Liver (tissue), 9 donors: ENCODE measurements around the gene CASP14. TPM values are rescaled to one million over a fixed set of nuclear protein-coding genes. Genes with fewer than 3 reads are reported as not detected.

Experiments used
- DNase-seq: peaks from one replicate; pipeline ENCODE4 v3.0.0-alpha.2; 2017; ENCODE audit warnings: low spot score
- H3K27ac ChIP-seq, 2 donors: one replicate each; pipeline ENCODE4 v1.7.0; 2013; ENCODE audit warnings: inconsistent platforms in 2 of 2, low read length in 2 of 2, control low read depth in 1 of 2, low read depth in 1 of 2, mild to moderate bottlenecking in 1 of 2
- H3K27me3 ChIP-seq, 4 donors: one replicate each; pipeline versions ENCODE4 v1.6.1 to v1.7.0; 2013; ENCODE audit warnings: low read length in 3 of 4, inconsistent platforms in 1 of 4, mild to moderate bottlenecking in 1 of 4, moderate library complexity in 1 of 4; ENCODE audit not compliant: control insufficient read depth in 4 of 4, insufficient read depth in 4 of 4
- H3K36me3 ChIP-seq, 4 donors: one replicate each; pipeline versions ENCODE4 v1.6.1 to v1.7.0; 2013; ENCODE audit warnings: low read length in 3 of 4, mild to moderate bottlenecking in 3 of 4, low read depth in 1 of 4, moderate library complexity in 1 of 4; ENCODE audit not compliant: control insufficient read depth in 4 of 4, insufficient read depth in 3 of 4
- H3K4me1 ChIP-seq, 4 donors: one replicate each; pipeline versions ENCODE4 v1.6.1 to v1.7.0; 2013; ENCODE audit warnings: low read length in 3 of 4, mild to moderate bottlenecking in 3 of 4, moderate library complexity in 1 of 4; ENCODE audit not compliant: control insufficient read depth in 4 of 4, insufficient read depth in 4 of 4
- H3K4me3 ChIP-seq, 3 donors: one replicate each; pipeline versions ENCODE4 v1.6.1 to v1.7.0; 2013; ENCODE audit warnings: low read length in 3 of 3, control low read depth in 1 of 3, low read depth in 1 of 3, mild to moderate bottlenecking in 1 of 3
- H3K9ac ChIP-seq, 2 donors: one replicate each; pipeline ENCODE4 v1.7.0; 2013; ENCODE audit warnings: low read length in 2 of 2, mild to moderate bottlenecking in 2 of 2, moderate library complexity in 2 of 2, control low read depth in 1 of 2, low read depth in 1 of 2
- H3K9me3 ChIP-seq, 4 donors: one replicate each; pipeline versions ENCODE4 v1.6.1 to v1.7.0; 2013; ENCODE audit warnings: low read length in 3 of 4; ENCODE audit not compliant: control insufficient read depth in 4 of 4
- EGR1 ChIP-seq, 2 donors: IDR thresholded peaks; 2 replicates each; pipeline ENCODE4 v1.6.1; 2016 to 2018; ENCODE audit warnings: antibody characterized with exemption in 2 of 2, low read depth in 2 of 2
- FOXA1 ChIP-seq: IDR thresholded peaks from 2 replicates; pipeline ENCODE4 v1.6.1; 2016; ENCODE audit warnings: antibody characterized with exemption
- FOXA2 ChIP-seq: IDR thresholded peaks from 2 replicates; pipeline ENCODE4 v1.6.1; 2016; ENCODE audit warnings: antibody characterized with exemption
- GABPA ChIP-seq, 2 donors: IDR thresholded peaks in 1 of 2; conservative IDR thresholded peaks in 1 of 2; 2 replicates each; pipeline ENCODE4 v1.6.1; 2016; ENCODE audit warnings: antibody characterized with exemption in 2 of 2, mild to moderate bottlenecking in 1 of 2, moderate library complexity in 1 of 2
- HNF4A ChIP-seq, 2 donors: conservative IDR thresholded peaks; 2 replicates each; pipeline ENCODE4 v1.6.1; 2016; ENCODE audit warnings: antibody characterized with exemption in 2 of 2, mild to moderate bottlenecking in 2 of 2
- HNF4G ChIP-seq: IDR thresholded peaks from 2 replicates; pipeline ENCODE4 v1.6.1; 2016; ENCODE audit warnings: antibody characterized with exemption
- JUND ChIP-seq, 2 donors: IDR thresholded peaks; 2 replicates each; pipeline ENCODE4 v1.6.1; 2016; ENCODE audit warnings: antibody characterized with exemption in 2 of 2
- NR2F2 ChIP-seq: IDR thresholded peaks from 2 replicates; pipeline ENCODE4 v1.6.1; 2016; ENCODE audit warnings: antibody characterized with exemption
- RAD21 ChIP-seq, 2 donors: IDR thresholded peaks; 2 replicates each; pipeline ENCODE4 v1.6.1; 2016; ENCODE audit warnings: antibody characterized with exemption in 2 of 2, mild to moderate bottlenecking in 2 of 2
- SP1 ChIP-seq: IDR thresholded peaks from 2 replicates; pipeline ENCODE4 v1.6.1; 2018; ENCODE audit warnings: antibody characterized with exemption, mild to moderate bottlenecking
- TAF1 ChIP-seq: conservative IDR thresholded peaks from 2 replicates; pipeline ENCODE4 v1.6.1; 2016; ENCODE audit warnings: antibody characterized with exemption, mild to moderate bottlenecking
- YY1 ChIP-seq: IDR thresholded peaks from 2 replicates; pipeline ENCODE4 v1.6.1; 2016; ENCODE audit warnings: antibody characterized with exemption, mild to moderate bottlenecking
- WGBS: extraction: QIAGEN DNeasy Blood & Tissue Kit; methylation state at CpG from one replicate; pipeline ENCODE4 v1.1.7; 2013; 5-methylcytosine and 5-hydroxymethylcytosine counted together
- polyA plus RNA-seq, 2 donors: library from polyadenylated mRNA; stranded (reverse) in 1 of 2; unstranded in 1 of 2; fragments of 200-250 nt in 1 of 2; fragments of >200 nt in 1 of 2; fragmentation: Nextera tagmentation in 1 of 2; extraction: Ambion mirVana in 1 of 2; gene quantifications; one replicate each; pipeline versions ENCODE4 v1.2.1 to v1.2.3, GENCODE V29; 2013 to 2015
- total RNA-seq, 2 donors: library from RNA; depleted of rRNA; stranded (reverse); fragments of >200 nt; gene quantifications; one replicate each; pipeline ENCODE4 v1.2.3, GENCODE V29; 2014
- TF ChIP-seq, protein P1 (sequence below): IDR thresholded peaks from 2 replicates; pipeline ENCODE4 v1.6.1; 2016; ENCODE audit warnings: antibody characterized with exemption
- TF ChIP-seq, protein P2 (sequence below): IDR thresholded peaks from 2 replicates; pipeline ENCODE4 v1.6.1; 2016; ENCODE audit warnings: antibody characterized with exemption
- TF ChIP-seq, protein P3 (sequence below): IDR thresholded peaks from 2 replicates; pipeline ENCODE4 v1.6.1; 2016; ENCODE audit warnings: antibody characterized with exemption, mild to moderate bottlenecking
- TF ChIP-seq, protein P4 (sequence below): IDR thresholded peaks from 2 replicates; pipeline ENCODE4 v1.6.1; 2016; ENCODE audit warnings: antibody characterized with exemption
- TF ChIP-seq, protein P5 (sequence below): fragments of 150-350 bp; IDR thresholded peaks from 2 replicates; pipeline ENCODE4 v1.5.1; 2017; ENCODE audit warnings: improper control_type of control experiment, low read depth, low read length; ENCODE audit not compliant: missing input control
- donor health status: healthy.
- donor health status: healthy.
- donor health status: healthy.
- donor health status: healthy.
- donor health status: healthy.

Gene CASP14
- total and polyA plus RNA-seq, 4 donors: not detected

DNA sequence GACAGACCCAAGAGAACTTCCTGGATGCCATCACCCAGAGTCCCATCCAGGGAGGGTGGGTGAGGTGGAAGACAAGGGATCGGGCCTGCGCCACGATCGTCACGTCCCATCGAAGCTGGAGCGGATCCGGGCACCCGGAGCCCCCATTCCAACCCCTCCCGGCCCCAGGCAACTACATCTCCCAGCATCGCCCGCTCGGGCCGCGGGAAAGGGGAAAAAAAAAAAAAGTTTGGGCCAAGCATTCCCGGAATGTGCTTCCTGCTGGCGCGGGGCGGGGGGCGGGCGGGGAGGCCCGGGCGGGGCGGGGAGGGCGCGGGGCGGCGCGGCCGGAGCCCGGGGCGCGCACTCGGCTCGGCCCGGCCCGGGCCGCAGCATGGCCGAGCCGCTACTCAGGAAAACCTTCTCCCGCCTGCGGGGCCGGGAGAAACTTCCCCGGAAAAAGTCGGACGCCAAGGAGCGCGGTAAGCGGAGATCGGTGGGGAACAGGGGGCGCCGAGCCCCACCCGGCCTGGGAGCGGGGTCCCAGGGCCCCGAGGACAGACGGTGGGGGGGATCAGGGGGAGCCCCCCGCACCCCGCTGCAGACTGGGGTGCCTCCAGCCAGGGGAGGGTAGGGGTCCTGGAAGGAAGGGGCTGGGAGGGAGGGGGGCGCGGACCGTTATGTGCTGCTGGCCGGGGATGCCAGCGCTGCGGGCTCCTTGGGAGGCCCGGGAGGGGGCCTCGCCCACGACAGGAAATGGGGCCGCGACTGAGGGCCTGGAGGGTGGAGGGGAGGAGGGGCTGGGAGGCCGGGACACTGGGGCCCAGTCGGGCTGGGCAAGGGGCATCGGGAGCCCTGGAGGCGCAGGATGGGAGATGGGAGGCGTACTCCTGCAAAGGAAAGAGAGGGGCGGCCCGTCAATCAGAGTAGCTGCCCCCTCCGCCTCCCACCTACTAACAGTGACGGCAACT, 58.1 kb downstream of the CASP14 start, which contains the start of gene SYDE1:
Gene SYDE1 (plus strand): TSS at position 341 of the 950 bp plus-strand sequence. CDS start 33 bp downstream, at position 374.
- DNase-seq: no peak
- peaks cover 2 to 6% (median 3%) of the 10 kb centered on the region in 4 donors for H3K9me3 ChIP-seq
- H3K4me1 ChIP-seq: peaks cover 0 to 9% (median 0%) of the 10 kb centered on the region in 4 donors
- no peak within 1 kb of the TSS for H3K9ac ChIP-seq
- H3K27ac ChIP-seq: peak within 1 kb of the TSS; percentile 57 to 65
- no peaks in the 10 kb centered on the region for H3K27me3 ChIP-seq
- WGBS: 6% methylated on average over 78 of the region's 78 CpGs
- peak within 1 kb of the TSS in 2 of 3 donors; percentile 27 to 62 for H3K4me3 ChIP-seq
- H3K36me3 ChIP-seq: peaks cover 0 to 2% (median under 1%) of the 10 kb centered on the region in 4 donors
- TF ChIP-seq EGR1 (IDR thresholded peaks at IDR 0.05; ENCODE audit: low read depth in 2 of 2) (no peak), HNF4A (conservative IDR thresholded peaks at IDR 0.05) (no peak), NR2F2 (no peak), SP1 (no peak), JUND (IDR thresholded peaks at IDR 0.05) (no peak), FOXA1 (no peak), FOXA2 (no peak), TAF1 (no peak), YY1 (no peak), RAD21 (IDR thresholded peaks at IDR 0.05) (no peak), GABPA (IDR thresholded peaks at IDR 0.05 in 1 of 2, conservative IDR thresholded peaks at IDR 0.05 in 1 of 2) (no peak), HNF4G (no peak)
- TF ChIP-seq, protein P1, sequence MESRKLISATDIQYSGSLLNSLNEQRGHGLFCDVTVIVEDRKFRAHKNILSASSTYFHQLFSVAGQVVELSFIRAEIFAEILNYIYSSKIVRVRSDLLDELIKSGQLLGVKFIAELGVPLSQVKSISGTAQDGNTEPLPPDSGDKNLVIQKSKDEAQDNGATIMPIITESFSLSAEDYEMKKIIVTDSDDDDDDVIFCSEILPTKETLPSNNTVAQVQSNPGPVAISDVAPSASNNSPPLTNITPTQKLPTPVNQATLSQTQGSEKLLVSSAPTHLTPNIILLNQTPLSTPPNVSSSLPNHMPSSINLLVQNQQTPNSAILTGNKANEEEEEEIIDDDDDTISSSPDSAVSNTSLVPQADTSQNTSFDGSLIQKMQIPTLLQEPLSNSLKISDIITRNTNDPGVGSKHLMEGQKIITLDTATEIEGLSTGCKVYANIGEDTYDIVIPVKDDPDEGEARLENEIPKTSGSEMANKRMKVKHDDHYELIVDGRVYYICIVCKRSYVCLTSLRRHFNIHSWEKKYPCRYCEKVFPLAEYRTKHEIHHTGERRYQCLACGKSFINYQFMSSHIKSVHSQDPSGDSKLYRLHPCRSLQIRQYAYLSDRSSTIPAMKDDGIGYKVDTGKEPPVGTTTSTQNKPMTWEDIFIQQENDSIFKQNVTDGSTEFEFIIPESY: no peak
- TF ChIP-seq, protein P2, sequence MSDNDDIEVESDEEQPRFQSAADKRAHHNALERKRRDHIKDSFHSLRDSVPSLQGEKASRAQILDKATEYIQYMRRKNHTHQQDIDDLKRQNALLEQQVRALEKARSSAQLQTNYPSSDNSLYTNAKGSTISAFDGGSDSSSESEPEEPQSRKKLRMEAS: no peak
- TF ChIP-seq, protein P3, sequence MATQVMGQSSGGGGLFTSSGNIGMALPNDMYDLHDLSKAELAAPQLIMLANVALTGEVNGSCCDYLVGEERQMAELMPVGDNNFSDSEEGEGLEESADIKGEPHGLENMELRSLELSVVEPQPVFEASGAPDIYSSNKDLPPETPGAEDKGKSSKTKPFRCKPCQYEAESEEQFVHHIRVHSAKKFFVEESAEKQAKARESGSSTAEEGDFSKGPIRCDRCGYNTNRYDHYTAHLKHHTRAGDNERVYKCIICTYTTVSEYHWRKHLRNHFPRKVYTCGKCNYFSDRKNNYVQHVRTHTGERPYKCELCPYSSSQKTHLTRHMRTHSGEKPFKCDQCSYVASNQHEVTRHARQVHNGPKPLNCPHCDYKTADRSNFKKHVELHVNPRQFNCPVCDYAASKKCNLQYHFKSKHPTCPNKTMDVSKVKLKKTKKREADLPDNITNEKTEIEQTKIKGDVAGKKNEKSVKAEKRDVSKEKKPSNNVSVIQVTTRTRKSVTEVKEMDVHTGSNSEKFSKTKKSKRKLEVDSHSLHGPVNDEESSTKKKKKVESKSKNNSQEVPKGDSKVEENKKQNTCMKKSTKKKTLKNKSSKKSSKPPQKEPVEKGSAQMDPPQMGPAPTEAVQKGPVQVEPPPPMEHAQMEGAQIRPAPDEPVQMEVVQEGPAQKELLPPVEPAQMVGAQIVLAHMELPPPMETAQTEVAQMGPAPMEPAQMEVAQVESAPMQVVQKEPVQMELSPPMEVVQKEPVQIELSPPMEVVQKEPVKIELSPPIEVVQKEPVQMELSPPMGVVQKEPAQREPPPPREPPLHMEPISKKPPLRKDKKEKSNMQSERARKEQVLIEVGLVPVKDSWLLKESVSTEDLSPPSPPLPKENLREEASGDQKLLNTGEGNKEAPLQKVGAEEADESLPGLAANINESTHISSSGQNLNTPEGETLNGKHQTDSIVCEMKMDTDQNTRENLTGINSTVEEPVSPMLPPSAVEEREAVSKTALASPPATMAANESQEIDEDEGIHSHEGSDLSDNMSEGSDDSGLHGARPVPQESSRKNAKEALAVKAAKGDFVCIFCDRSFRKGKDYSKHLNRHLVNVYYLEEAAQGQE: no peak
- TF ChIP-seq, protein P4, sequence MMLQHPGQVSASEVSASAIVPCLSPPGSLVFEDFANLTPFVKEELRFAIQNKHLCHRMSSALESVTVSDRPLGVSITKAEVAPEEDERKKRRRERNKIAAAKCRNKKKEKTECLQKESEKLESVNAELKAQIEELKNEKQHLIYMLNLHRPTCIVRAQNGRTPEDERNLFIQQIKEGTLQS: no peak
- TF ChIP-seq, protein P5, sequence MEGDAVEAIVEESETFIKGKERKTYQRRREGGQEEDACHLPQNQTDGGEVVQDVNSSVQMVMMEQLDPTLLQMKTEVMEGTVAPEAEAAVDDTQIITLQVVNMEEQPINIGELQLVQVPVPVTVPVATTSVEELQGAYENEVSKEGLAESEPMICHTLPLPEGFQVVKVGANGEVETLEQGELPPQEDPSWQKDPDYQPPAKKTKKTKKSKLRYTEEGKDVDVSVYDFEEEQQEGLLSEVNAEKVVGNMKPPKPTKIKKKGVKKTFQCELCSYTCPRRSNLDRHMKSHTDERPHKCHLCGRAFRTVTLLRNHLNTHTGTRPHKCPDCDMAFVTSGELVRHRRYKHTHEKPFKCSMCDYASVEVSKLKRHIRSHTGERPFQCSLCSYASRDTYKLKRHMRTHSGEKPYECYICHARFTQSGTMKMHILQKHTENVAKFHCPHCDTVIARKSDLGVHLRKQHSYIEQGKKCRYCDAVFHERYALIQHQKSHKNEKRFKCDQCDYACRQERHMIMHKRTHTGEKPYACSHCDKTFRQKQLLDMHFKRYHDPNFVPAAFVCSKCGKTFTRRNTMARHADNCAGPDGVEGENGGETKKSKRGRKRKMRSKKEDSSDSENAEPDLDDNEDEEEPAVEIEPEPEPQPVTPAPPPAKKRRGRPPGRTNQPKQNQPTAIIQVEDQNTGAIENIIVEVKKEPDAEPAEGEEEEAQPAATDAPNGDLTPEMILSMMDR: no peak

Other genes starting within 250 kb of the CASP14 start
- not detected for gene OR7A5, start 214.3 kb upstream of the CASP14 start, total RNA-seq
- not detected for gene OR7A5, start 214.3 kb upstream of the CASP14 start, polyA plus RNA-seq
- under 1 TPM in 1 of 2 donors, not detected in 1; 0.14 TPM for gene OR7C1, start 214.3 kb upstream of the CASP14 start, total RNA-seq
- gene OR7C1, start 214.3 kb upstream of the CASP14 start, polyA plus RNA-seq: under 1 TPM in 1 of 2 donors, not detected in 1; 0.06 TPM
- gene OR7A10, start 200.6 kb upstream of the CASP14 start, total RNA-seq: not detected
- gene OR7A10, start 200.6 kb upstream of the CASP14 start, polyA plus RNA-seq: not detected
- not detected for gene OR7A17, start 163.3 kb upstream of the CASP14 start, total RNA-seq
- not detected for gene OR7A17, start 163.3 kb upstream of the CASP14 start, polyA plus RNA-seq
- not detected for gene OR7C2, start 108.0 kb upstream of the CASP14 start, total RNA-seq
- not detected for gene OR7C2, start 108.0 kb upstream of the CASP14 start, polyA plus RNA-seq
- gene SLC1A6, start 69.6 kb upstream of the CASP14 start, total RNA-seq: not detected
- not detected for gene SLC1A6, start 69.6 kb upstream of the CASP14 start, polyA plus RNA-seq
- not detected for gene OR1I1, start 32.7 kb downstream of the CASP14 start, total RNA-seq
- not detected for gene OR1I1, start 32.7 kb downstream of the CASP14 start, polyA plus RNA-seq
- gene SYDE1, start 57.9 kb downstream of the CASP14 start, total RNA-seq: 1 to 10 TPM; 3.5 to 4.0 TPM
- 1 to 10 TPM in 1 of 2 donors, under 1 TPM in 1; 0.72 to 4.2 TPM for gene SYDE1, start 57.9 kb downstream of the CASP14 start, polyA plus RNA-seq
- 1 to 10 TPM; 3.6 to 3.7 TPM for gene NOTCH3, start 151.5 kb downstream of the CASP14 start, total RNA-seq
- 1 to 10 TPM in 1 of 2 donors, under 1 TPM in 1; 0.49 to 2.2 TPM for gene NOTCH3, start 151.5 kb downstream of the CASP14 start, polyA plus RNA-seq
- under 1 TPM in 1 of 2 donors, not detected in 1; 0.25 TPM for gene EPHX3, start 183.0 kb downstream of the CASP14 start, total RNA-seq
- gene EPHX3, start 183.0 kb downstream of the CASP14 start, polyA plus RNA-seq: under 1 TPM; 0.17 to 0.21 TPM